Vagina (tissue), 2 donors: Measurements from ENCODE around the gene PDXK.

Experiments
- CTCF ChIP-seq, 3 experiments: fragments of 450-650 bp in 2 of 3; fragments of 200-600 bp in 1 of 3; sonication (generic) in 1 of 3; IDR thresholded peaks; one replicate each; pipeline ENCODE4 v1.5.1; 2017 to 2019; ENCODE audit warnings: antibody characterized with exemption in 3 of 3, mild to moderate bottlenecking in 2 of 3, moderate library complexity in 2 of 3
- POLR2A ChIP-seq, 2 donors: fragments of 450-650 bp; IDR thresholded peaks; one replicate each; pipeline ENCODE4 v1.6.1; 2017; ENCODE audit warnings: antibody characterized with exemption in 2 of 2, mild to moderate bottlenecking in 2 of 2, moderate library complexity in 2 of 2
- POLR2AphosphoS5 ChIP-seq, 2 donors: sonication (generic); formaldehyde crosslinking; IDR thresholded peaks; one replicate each; pipeline ENCODE4 v1.9.0; 2017; ENCODE audit warnings: antibody characterized with exemption in 2 of 2, mild to moderate bottlenecking in 2 of 2, low read depth in 1 of 2; ENCODE audit not compliant: insufficient read depth in 1 of 2

- TF ChIP-seq CTCF (IDR thresholded peaks at IDR 0.05) (no peak), POLR2A (IDR thresholded peaks at IDR 0.05) (no peak), POLR2AphosphoS5 (IDR thresholded peaks at IDR 0.05; ENCODE audit: insufficient read depth in 1 of 2, low read depth in 1 of 2) (no peak)
Observed at GRCh38 chr21:43717166-43717853, 1.6 kb upstream of the PDXK start.
